Thoracic aorta (tissue), 2 donors: ENCODE results near the gene ARHGEF37. TPM values are rescaled to one million over a fixed set of nuclear protein-coding genes. Genes with fewer than 3 reads are reported as not detected.
"Not testable (repeated sequence)": the region's sequence is repeated elsewhere in the genome, so short reads cannot be mapped to it uniquely, and the experiment has no call there.

ENCODE experiments used
- ATAC-seq: fragments of 150-250 bp; one replicate; pipeline ENCODE4 v1.8.0; 2017; ENCODE audit warnings: low read depth; ENCODE audit not compliant: insufficient number of reproducible peaks, low FRiP score
- DNase-seq: peaks from one replicate; pipeline ENCODE4 v3.0.0-alpha.2; 2020; ENCODE audit warnings: low spot score
- H3K27ac ChIP-seq, 2 donors: fragments of 200-600 bp; sonication (generic); 1 replicate in 1 of 2; 2 replicates in 1 of 2; pipeline ENCODE4 v1.5.1; 2016; ENCODE audit warnings: mild to moderate bottlenecking in 2 of 2, moderate library complexity in 2 of 2
- H3K27me3 ChIP-seq: fragments of 200-600 bp; sonication (generic); replicated peaks from 2 replicates; pipeline ENCODE4 v1.6.0; 2016; ENCODE audit warnings: mild to moderate bottlenecking; ENCODE audit not compliant: insufficient read depth
- H3K36me3 ChIP-seq: fragments of 200-600 bp; sonication (generic); one replicate; pipeline ENCODE4 v1.5.1; 2016
- H3K4me1 ChIP-seq, 2 donors: fragments of 200-600 bp; sonication (generic); 1 replicate in 1 of 2; 2 replicates in 1 of 2; pipeline versions ENCODE4 v1.5.1 to v1.6.0; 2016; ENCODE audit warnings: low read depth in 2 of 2, mild to moderate bottlenecking in 1 of 2; ENCODE audit not compliant: control insufficient read depth in 1 of 2
- H3K4me3 ChIP-seq: fragments of 200-600 bp; sonication (generic); 2 replicates; pipeline ENCODE4 v1.5.1; 2016; ENCODE audit warnings: mild to moderate bottlenecking
- H3K9me3 ChIP-seq: fragments of 200-600 bp; sonication (generic); 2 replicates; pipeline ENCODE4 v1.5.1; 2016
- total RNA-seq, 2 donors: library from RNA; depleted of rRNA; stranded (reverse); fragments of >200 nt; gene quantifications; one replicate each; pipeline versions ENCODE4 v1.1.0 to v1.2.3, GENCODE V29; 2016
- TF ChIP-seq, protein P1 (sequence below): fragments of 200-600 bp; sonication (generic); IDR thresholded peaks from one replicate; pipeline ENCODE4 v1.5.1; 2019; ENCODE audit warnings: antibody characterized with exemption

ARHGEF37 gene
- total RNA-seq, 2 donors from 2014 or later, result 5.6 to 11.4 TPM

DNA sequence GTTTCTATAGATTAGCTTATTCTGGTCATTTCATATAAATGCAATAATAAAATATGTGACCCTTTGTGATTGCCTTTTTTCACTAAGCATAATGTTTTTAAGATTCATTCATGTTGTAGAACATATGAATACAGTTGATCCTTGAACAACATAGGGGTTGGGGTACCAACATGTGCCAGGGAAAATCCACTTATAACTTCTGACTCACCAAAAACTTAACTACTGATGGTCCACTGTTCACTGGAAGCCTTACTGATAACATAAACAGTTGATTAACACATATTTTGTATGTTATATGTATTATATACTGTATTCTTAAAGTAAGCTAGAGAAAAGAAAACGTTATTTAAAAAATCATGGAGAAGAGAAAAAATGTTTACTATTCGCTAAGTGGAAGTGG, 12.1 kb downstream of the ARHGEF37 start:
- TF ChIP-seq, protein P1, sequence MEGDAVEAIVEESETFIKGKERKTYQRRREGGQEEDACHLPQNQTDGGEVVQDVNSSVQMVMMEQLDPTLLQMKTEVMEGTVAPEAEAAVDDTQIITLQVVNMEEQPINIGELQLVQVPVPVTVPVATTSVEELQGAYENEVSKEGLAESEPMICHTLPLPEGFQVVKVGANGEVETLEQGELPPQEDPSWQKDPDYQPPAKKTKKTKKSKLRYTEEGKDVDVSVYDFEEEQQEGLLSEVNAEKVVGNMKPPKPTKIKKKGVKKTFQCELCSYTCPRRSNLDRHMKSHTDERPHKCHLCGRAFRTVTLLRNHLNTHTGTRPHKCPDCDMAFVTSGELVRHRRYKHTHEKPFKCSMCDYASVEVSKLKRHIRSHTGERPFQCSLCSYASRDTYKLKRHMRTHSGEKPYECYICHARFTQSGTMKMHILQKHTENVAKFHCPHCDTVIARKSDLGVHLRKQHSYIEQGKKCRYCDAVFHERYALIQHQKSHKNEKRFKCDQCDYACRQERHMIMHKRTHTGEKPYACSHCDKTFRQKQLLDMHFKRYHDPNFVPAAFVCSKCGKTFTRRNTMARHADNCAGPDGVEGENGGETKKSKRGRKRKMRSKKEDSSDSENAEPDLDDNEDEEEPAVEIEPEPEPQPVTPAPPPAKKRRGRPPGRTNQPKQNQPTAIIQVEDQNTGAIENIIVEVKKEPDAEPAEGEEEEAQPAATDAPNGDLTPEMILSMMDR, result no peak
- ATAC-seq, result no peak
- no peak overlapping the region for H3K4me3 ChIP-seq

DNA sequence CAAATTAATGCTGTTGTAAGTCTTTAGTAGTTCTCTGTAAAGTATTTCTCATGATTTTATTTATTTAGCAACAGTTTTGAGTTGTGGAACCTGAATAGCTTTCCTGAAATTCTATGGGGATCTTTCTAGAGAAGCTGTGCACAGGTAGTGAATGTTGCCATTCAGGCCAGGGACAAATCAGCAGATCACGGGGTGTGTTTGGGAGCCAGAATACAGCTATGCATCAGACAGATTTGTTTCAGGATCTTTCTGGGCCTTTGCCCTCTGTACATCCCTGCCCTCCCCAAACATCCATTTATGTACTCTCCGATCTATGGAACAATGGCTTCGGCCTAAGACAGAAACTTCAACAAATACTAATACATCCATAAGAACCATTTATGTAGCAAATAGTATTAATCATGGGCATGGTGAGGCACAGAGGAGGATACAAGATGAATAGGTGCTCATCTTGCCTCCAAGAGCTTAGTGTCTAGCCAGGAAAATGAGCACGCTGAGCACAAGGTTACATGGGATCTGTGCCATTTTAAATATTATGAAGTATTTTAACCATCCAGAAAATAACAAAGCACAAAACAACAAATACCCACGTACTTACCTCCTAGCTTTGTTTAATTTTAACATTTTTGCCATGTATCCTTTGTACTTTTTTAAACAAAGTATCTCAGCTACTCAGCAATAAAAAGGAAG, 13.1 kb downstream of the ARHGEF37 start:
- H3K27ac ChIP-seq, result no peak overlapping the region
- TF ChIP-seq, protein P1, result no peak
- H3K36me3 ChIP-seq, result no peaks in the 10 kb centered on the region
- no peaks in the 10 kb centered on the region for H3K27me3 ChIP-seq
- ATAC-seq (no peak), DNase-seq (no peak)
- peaks cover 7 to 13% of the 10 kb centered on the region in 2 donors for H3K4me1 ChIP-seq
- H3K9me3 ChIP-seq, result no peaks in the 10 kb centered on the region
- H3K4me3 ChIP-seq, result no peak overlapping the region

More for the DNA sequence above, 12.1 kb downstream of the ARHGEF37 start:
- no peaks in the 10 kb centered on the region for H3K9me3 ChIP-seq
- H3K36me3 ChIP-seq, result no peaks in the 10 kb centered on the region
- H3K27ac ChIP-seq, result no peak overlapping the region
- no peaks in the 10 kb centered on the region for H3K27me3 ChIP-seq
- no peak for DNase-seq
- peaks cover 7 to 15% of the 10 kb centered on the region in 2 donors for H3K4me1 ChIP-seq

DNA sequence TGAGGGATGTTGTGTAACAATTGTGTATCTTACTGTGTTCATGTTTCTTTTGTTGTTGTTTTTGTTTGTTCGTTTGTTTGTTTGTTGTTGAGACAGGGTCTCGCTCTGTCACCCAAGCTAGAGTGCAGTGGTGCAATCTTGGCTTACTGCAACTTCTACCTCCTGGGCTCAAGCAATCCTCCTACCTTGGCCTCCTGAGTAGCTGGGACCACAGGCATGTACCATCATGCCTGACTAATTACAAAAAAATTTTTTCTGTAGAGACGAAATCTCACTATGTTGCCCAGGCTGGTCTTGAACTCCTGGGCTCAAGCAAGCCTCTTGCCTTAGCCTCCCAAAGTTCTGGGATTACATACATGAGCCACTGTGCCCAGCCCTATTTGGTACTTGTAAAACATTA, 13.8 kb downstream of the ARHGEF37 start:
- peaks cover 7 to 13% of the 10 kb centered on the region in 2 donors for H3K4me1 ChIP-seq
- ATAC-seq, H3K4me3 ChIP-seq, H3K27ac ChIP-seq, DNase-seq, H3K9me3 ChIP-seq, H3K27me3 ChIP-seq, H3K36me3 ChIP-seq: not testable (repeated sequence)

DNA sequence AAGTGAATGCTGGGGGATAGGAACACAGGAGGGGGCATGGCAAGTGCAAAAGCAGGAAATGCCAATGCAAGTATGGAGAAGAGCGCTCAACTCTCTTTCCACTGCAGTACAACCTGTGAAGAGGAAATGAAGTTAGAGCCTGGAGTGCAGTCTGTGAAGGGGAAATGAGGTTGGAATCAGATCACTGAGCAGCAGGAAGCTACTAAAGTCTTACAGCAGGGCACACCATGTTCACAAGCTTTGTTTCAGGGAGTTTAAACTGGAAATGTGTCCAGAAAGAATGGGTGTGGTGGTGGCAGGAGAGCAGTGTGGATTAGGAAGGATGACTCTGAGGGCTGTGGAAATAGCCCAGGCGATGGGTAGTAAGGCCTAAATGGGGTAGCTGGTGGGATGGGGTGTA, 15.4 kb downstream of the ARHGEF37 start:
- peaks cover 11% of the 10 kb centered on the region for H3K36me3 ChIP-seq
- no peak overlapping the region for H3K27ac ChIP-seq

DNA sequence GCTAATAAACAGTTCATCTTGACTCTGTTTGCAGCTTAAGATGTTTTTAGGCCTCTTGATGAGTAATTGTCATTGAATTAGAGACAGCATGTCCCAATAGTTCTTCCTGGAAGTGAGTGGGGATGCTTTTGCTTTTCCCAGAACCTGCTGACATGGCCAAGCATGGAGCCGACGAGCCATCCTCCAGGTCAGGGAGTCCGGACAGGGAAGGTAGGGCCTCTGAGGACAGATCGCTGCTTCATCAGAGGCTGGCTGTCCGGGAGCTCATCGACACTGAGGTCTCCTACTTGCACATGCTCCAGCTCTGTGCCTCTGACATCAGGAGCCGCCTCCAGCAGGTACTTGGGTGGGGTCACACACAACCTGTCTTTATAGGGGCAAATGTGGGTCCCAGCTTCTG, 16.3 kb downstream of the ARHGEF37 start:
- peaks cover 7 to 13% of the 10 kb centered on the region in 2 donors for H3K4me1 ChIP-seq
- no peak overlapping the region for H3K27ac ChIP-seq
- no peak for ATAC-seq
- DNase-seq, result no peak
- no peak overlapping the region for H3K4me3 ChIP-seq
- H3K9me3 ChIP-seq, result no peaks in the 10 kb centered on the region
- TF ChIP-seq, protein P1, result no peak
- no peaks in the 10 kb centered on the region for H3K27me3 ChIP-seq
- H3K36me3 ChIP-seq, result peaks cover 12% of the 10 kb centered on the region

More for the DNA sequence above, 15.4 kb downstream of the ARHGEF37 start:
- no peak for ATAC-seq
- peaks cover 7 to 13% of the 10 kb centered on the region in 2 donors for H3K4me1 ChIP-seq
- H3K27me3 ChIP-seq, result no peaks in the 10 kb centered on the region
- no peaks in the 10 kb centered on the region for H3K9me3 ChIP-seq
- no peak for DNase-seq
- H3K4me3 ChIP-seq, result no peak overlapping the region
- TF ChIP-seq, protein P1, result no peak

DNA sequence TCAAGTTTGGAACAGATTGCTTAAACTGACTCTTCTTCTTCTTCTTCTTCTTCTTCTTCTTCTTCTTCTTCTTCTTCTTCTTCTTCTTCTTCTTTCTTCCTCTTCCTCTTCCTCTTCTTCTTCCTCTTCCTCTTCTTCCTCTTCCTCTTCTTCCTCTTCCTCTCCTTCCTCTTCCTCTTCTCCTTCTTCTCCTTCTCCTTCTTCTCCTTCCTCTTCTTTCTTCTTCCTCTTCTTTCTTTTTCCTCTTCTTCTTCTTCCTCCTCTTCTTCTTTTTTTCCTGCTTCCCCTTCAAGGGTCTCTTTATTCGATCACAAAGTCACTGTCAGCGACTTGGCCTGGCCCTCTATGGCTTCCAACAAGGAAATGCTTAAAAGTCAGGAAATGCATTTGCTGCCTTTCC, 16.9 kb downstream of the ARHGEF37 start:
- H3K27ac ChIP-seq, DNase-seq, H3K4me3 ChIP-seq, H3K9me3 ChIP-seq, H3K27me3 ChIP-seq, ATAC-seq: not testable (repeated sequence)
- peaks cover 7 to 13% of the 10 kb centered on the region in 2 donors for H3K4me1 ChIP-seq
- peaks cover 12% of the 10 kb centered on the region for H3K36me3 ChIP-seq
